GM12872 (cell line): Measurements from ENCODE around the gene LCP1.

ENCODE experiments used
- TF ChIP-seq, protein P1 (sequence below): IDR thresholded peaks from 3 replicates; pipeline ENCODE4 v1.5.1; 2011; ENCODE audit warnings: low read depth, mild to moderate bottlenecking, low read length, moderate library complexity; ENCODE audit not compliant: insufficient read depth

Gene LCP1

DNA sequence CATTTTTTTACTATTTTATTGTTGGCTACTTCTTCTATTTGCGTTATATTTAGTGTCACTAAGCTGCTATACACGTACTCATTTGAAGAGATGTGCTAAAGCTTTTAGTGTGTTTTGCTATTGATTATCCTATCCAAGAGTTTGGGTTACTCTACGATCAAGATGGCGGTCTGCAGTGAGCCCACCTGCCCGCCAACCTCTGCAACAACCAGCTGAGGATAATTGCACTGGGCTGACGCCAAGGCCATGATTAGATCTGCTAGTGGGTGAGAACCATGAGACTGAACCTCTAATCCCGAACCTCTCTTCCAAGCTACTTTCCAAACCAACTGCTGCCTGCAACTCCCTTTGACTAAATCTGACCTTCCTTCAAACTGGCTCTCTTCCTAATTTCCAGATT, 78.9 kb downstream of the LCP1 start:
- TF ChIP-seq, protein P1, sequence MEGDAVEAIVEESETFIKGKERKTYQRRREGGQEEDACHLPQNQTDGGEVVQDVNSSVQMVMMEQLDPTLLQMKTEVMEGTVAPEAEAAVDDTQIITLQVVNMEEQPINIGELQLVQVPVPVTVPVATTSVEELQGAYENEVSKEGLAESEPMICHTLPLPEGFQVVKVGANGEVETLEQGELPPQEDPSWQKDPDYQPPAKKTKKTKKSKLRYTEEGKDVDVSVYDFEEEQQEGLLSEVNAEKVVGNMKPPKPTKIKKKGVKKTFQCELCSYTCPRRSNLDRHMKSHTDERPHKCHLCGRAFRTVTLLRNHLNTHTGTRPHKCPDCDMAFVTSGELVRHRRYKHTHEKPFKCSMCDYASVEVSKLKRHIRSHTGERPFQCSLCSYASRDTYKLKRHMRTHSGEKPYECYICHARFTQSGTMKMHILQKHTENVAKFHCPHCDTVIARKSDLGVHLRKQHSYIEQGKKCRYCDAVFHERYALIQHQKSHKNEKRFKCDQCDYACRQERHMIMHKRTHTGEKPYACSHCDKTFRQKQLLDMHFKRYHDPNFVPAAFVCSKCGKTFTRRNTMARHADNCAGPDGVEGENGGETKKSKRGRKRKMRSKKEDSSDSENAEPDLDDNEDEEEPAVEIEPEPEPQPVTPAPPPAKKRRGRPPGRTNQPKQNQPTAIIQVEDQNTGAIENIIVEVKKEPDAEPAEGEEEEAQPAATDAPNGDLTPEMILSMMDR: no peak

DNA sequence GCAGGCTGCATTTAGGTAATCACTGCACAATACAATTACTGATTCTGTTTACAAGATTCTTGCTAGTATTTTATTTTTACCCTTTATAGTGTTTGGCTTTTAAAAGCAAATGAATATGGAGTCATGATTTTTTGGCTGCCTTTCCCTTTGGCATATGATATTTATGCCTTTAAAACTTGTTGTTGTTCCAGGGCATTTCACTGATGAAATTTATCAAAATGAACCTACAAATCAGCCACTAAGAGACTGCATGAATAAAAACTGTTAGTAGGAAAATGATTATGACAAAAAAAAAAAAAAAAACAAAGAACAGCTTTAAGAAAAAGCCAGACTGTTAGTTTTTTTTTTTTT, 79.7 kb downstream of the LCP1 start:
- TF ChIP-seq, protein P1: no peak

DNA sequence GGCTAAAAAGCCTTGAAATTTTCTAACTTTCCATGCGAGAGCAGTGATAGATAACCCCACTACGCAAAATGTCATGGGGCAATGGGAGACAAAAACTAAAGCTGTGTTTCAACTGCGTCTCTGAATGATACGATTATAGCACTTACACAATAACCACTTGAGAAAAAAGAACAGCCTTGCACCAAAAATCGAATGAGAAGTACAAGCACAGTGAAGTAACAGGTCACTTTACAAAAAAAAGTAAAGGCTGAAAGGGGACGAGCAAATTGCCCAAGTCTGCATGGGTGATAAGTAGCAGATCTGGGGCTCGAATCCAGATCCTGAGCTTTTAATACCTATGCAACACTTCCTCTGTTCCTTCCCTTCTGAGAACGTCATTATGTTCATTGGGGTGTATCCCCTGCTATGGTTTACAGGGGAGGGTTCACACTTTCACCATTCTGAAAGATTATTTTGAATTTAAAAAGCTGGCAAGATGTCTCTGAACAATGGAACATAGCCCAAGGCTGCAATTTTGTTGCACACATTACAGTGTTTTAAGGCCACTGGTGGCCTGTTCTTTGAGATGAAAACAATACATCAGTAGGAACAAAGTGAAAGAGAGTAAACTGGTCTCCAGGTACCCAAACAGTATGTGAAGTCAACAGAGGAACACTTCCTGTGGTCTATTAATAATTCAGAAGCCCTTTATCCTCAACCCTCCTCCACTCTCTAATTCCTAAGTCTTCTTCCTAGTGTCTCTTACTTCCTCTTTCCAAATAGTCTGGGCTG, 80.3 kb downstream of the LCP1 start:
- TF ChIP-seq, protein P1: no peak

DNA sequence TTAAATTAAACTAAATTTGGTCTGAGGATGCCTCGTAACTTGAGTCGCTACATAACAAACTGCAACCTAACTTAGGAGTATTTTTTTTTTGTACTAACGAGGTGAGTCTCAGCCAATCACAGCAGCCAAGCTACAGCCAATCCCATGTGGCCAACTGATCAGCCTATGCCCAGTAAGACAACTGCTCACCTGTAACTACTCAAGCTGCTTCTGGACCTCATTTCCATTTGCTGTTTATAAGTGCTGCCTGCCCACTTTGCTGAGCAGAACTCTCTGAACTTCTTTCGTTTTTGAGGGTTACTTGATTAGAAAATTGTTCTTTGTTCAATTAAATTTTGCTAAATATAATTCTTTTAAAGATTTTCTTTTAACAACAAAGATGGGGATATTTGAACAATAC, 81.0 kb downstream of the LCP1 start:
- TF ChIP-seq, protein P1: no peak

DNA sequence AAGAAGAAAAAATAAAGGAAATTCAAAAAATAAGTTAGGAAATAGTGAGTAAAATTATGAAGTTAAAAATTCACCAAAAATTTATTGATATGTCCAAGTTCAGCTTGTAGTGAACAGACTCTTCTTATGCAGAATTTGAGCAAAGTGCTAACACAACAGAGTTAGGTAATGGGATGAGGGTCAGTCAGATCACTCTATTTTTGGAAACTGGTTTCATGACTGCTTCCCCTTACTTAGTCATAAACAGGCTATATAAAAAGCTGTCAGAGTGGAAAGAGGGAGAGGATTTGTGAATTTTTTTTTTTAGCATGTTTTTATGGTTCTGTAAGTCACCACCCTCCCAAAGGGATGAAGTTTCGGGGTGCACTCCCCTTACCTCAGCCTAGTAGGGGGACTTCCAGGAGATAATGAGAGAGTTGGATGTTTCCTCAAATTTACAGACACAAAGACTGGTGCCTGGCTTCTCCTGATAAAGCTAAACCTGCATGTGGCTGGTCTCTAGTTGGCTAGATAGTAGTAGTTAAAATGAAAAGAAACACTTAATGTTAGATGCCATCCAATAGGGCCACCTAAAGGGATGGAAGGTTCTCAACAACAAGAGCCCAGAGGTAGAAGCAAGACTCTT, 81.7 kb downstream of the LCP1 start:
- TF ChIP-seq, protein P1: no peak

DNA sequence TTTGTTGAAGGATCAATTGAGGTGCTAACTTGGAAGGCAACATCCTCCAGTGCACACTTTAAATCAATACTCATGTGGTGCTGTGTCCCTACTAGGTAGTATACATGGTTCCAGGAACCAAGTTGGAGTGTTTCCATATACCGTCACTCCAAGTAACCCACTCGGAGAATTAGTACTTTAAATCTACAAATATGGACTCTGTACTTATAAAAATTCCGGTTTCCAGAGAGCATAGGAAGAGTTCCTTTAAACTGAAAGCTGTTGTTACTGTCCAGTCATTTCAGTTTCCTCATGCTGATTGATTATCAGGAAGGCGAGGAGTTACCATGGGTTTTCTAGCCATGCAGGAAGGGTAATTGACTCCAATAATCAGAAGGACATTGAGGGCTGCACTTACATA, 84.3 kb downstream of the LCP1 start:
- TF ChIP-seq, protein P1: no peak

DNA sequence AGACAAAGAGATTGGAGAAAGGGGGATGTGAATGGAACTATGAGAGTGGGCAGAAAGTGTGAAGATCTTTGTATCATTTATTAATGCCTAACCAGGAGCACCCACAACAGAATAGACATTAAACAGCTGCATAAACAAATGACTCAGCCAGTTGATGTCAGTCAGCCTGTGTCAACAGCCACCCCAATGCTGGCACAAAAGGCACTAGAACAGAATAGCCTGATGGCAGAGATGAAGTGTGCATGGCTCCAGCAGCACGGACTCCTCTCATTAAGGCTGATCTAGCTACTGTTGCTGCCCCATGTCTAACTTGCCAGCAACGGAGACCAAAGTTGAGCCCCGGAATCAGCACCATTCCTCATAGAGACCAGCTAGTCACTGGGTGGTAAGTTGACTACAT, 85.0 kb downstream of the LCP1 start:
- TF ChIP-seq, protein P1: no peak
